ENCODE results near the gene TMEM88. TPM values are rescaled to one million over a fixed set of nuclear protein-coding genes. Genes with fewer than 3 reads are reported as not detected.

The TMEM88 gene
- total and polyA plus RNA-seq, 2 of the 4 experiments (the other 2 are of a cell fraction), result 2.1 TPM; not detected in 1

- H3K4ac ChIP-seq (ENCODE audit: low read depth, low read length), result no peak overlapping the region
- peak; percentile 77 for DNase-seq
- H4K91ac ChIP-seq (ENCODE audit: insufficient read depth, low read depth, low read length), result no peak overlapping the region
- H2BK20ac ChIP-seq (ENCODE audit: low read depth, low read length), result no peak overlapping the region
- no peak overlapping the region for H2BK120ac ChIP-seq (ENCODE audit: low read depth, low read length)
- 0 out of 2 replicates have a peak overlapping the region, but pooled peaks have one; percentile 35 for H4K5ac ChIP-seq (ENCODE audit: low read depth, low read length)
- H3K9ac ChIP-seq (ENCODE audit: low read depth, low read length), result no peak overlapping the region
- H4K8ac ChIP-seq (ENCODE audit: low read depth in 2 of 2, low read length in 2 of 2), result no peak overlapping the region
- peaks cover 78% of the 10 kb centered on the region for H3K36me3 ChIP-seq (ENCODE audit: control insufficient read depth, insufficient read depth, low read length)
- H3K4me2 ChIP-seq (ENCODE audit: low read depth, low read length), result no peak overlapping the region
- H2AFZ ChIP-seq (replicated peaks; ENCODE audit: low read length, poor library complexity), result no peak overlapping the region
- peak; percentile 90 for ATAC-seq (ENCODE audit: low read depth)
- TF ChIP-seq CEBPB (IDR thresholded peaks at IDR 0.05; ENCODE audit: low read depth, low read length) (no peak), FOS (IDR thresholded peaks at IDR 0.05; ENCODE audit: low read depth, low read length) (no peak), CTCF (conservative IDR thresholded peaks at IDR 0.05; ENCODE audit: low read depth, low read length) (peak; percentile 77), MXI1 (IDR thresholded peaks at IDR 0.05; ENCODE audit: borderline replicate concordance, low read depth, low read length) (peak; percentile 40; the same call in 1 of the 2 replicates), SMC3 (IDR thresholded peaks at IDR 0.05; ENCODE audit: low read depth, low read length) (peak; percentile 89), RAD21 (IDR thresholded peaks at IDR 0.05; ENCODE audit: low read length) (peak; percentile 88), USF2 (IDR thresholded peaks at IDR 0.05; ENCODE audit: low read depth, low read length) (peak; percentile 67; the same call in 1 of the 2 replicates), MAFK (IDR thresholded peaks at IDR 0.05; ENCODE audit: low read depth, low read length) (no peak)
- no peak overlapping the region for H3K4me3 ChIP-seq (ENCODE audit: insufficient read depth, low read depth, low read length)
- no peak overlapping the region for H3K56ac ChIP-seq (ENCODE audit: extremely low read depth, insufficient read depth, low read length)
- no peak overlapping the region for H3K27ac ChIP-seq (ENCODE audit: insufficient read depth, low read length)
- H3K14ac ChIP-seq (replicated peaks; ENCODE audit: low read depth, low read length), result no peak overlapping the region
- peaks cover 0 to 28% of the 10 kb centered on the region in 2 experiments; a peak in 2 of 4 replicates for H3K79me1 ChIP-seq (ENCODE audit: low read depth in 1 of 2, low read length in 2 of 2)
- no peaks in the 10 kb centered on the region for H3K27me3 ChIP-seq (ENCODE audit: control insufficient read depth, insufficient read depth, low read length)
- H3K18ac ChIP-seq (ENCODE audit: low read depth, low read length), result no peak overlapping the region
- no peaks in the 10 kb centered on the region for H3K4me1 ChIP-seq (ENCODE audit: control insufficient read depth, insufficient read depth, low read length)
- no TSS peak for BruUV-seq (replicated peaks)
- H2AK9ac ChIP-seq (replicated peaks; ENCODE audit: low read depth, low read length, poor library complexity), result peak overlapping the region; percentile 47
- peaks cover 3% of the 10 kb centered on the region; the same call in 1 of the 2 replicates for H4K20me1 ChIP-seq (ENCODE audit: insufficient read depth, low read length)
- H2AK5ac ChIP-seq (ENCODE audit: low read depth, low read length), result no peak overlapping the region
- CTCF ChIA-PET, result no interaction called here
- WGBS, 2 experiments (ENCODE audit: extremely low coverage in 2 of 2, insufficient read length in 1 of 2), result 67% methylated on average over 1 of the region's 6 CpGs; no CpG with 5 or more reads in 1 of the 2 experiments
- H3K9me3 ChIP-seq (ENCODE audit: control insufficient read depth, insufficient read depth, low read length), result no peaks in the 10 kb centered on the region
- H3K23ac ChIP-seq (ENCODE audit: low read depth, low read length), result no peak overlapping the region
- POLR2A ChIA-PET (ENCODE audit: unreplicated experiment), result no interaction called here
- in situ Hi-C loops (cut with MboI; ENCODE audit: low sequenced_read_pairs) (loop anchor here (5.0 kb wide), 1 partner anchor 35 kb away; no protein-coding TSS in a partner anchor), dilution Hi-C loops (cut with HindIII; ENCODE audit: low sequenced_read_pairs, unreplicated experiment) (no loop called here), intact Hi-C loops (cut with micrococcal nuclease) (loop anchor here (1.0 to 5.0 kb wide), 3 partner anchors 35 to 155 kb away; no protein-coding TSS in a partner anchor)
- H2BK5ac ChIP-seq (ENCODE audit: low read depth, low read length, poor library complexity, severe bottlenecking), result no peak overlapping the region
- H2BK15ac ChIP-seq (ENCODE audit: low read depth, low read length), result no peak overlapping the region
- no peaks in the 10 kb centered on the region for H3K9me1 ChIP-seq (ENCODE audit: insufficient read depth, low read length)
Observed at GRCh38 chr17:7897773-7898172, 42.9 kb downstream of the TMEM88 start.

All from IMR-90 (cell line).